PC-9 (cell line): ENCODE measurements around the gene CDHR2. TPM values are rescaled to one million over a fixed set of nuclear protein-coding genes. Genes with fewer than 3 reads are reported as not detected.

Experiments used
- BruUV-seq: library from RNA; stranded (reverse); fragments of 400-500 nt; replicated peaks from 2 replicates; lab custom pipeline; 2021; lab: Mats Ljungman, UMichigan
- CTCF ChIA-PET: fragments of 300-600 bp; sonication (Branson Sonifier 250); formaldehyde crosslinking; loops from one replicate; lab custom pipeline; 2022; ENCODE audit warnings: antibody characterized with exemption; lab: Charles Lee
- POLR2A ChIA-PET: fragments of 300-600 bp; sonication (Branson Sonifier 250); formaldehyde crosslinking; loops from one replicate; lab custom pipeline; 2022; ENCODE audit warnings: antibody characterized with exemption; ENCODE audit not compliant: unreplicated experiment; lab: Charles Lee
- DNase-seq, 2 experiments: peaks; one replicate each; pipeline versions ENCODE4 v3.0.0 to v3.0.0-alpha.2; 2015 to 2022; ENCODE audit warnings: mixed read lengths in 1 of 2
- H2AFZ ChIP-seq: fragments of 200-600 bp; sonication (generic); 2 replicates; pipeline ENCODE4 v1.8.1; 2017; ENCODE audit warnings: antibody characterized with exemption
- H3F3A ChIP-seq: fragments of 200-600 bp; sonication (generic); 2 replicates; pipeline ENCODE4 v1.8.1; 2017; ENCODE audit warnings: antibody characterized with exemption, mild to moderate bottlenecking, low read depth; ENCODE audit not compliant: insufficient read depth
- H3K27ac ChIP-seq: fragments of 200-600 bp; sonication (generic); 2 replicates; pipeline ENCODE4 v1.6.1; 2016; ENCODE audit warnings: mixed run types
- H3K27me3 ChIP-seq: fragments of 200-600 bp; sonication (generic); 2 replicates; pipeline ENCODE4 v1.6.1; 2016; ENCODE audit warnings: low read depth, mixed run types; ENCODE audit not compliant: insufficient read depth
- H3K36me3 ChIP-seq: fragments of 200-600 bp; sonication (generic); 2 replicates; pipeline ENCODE4 v1.6.1; 2016; ENCODE audit warnings: low read depth, mixed run types
- H3K4me1 ChIP-seq: fragments of 200-600 bp; sonication (generic); replicated peaks from 2 replicates; pipeline ENCODE4 v1.6.1; 2016; ENCODE audit warnings: mixed run types; ENCODE audit not compliant: insufficient read depth
- H3K4me2 ChIP-seq: fragments of 200-600 bp; sonication (generic); 2 replicates; pipeline ENCODE4 v1.6.1; 2017; ENCODE audit warnings: mixed run types
- H3K4me3 ChIP-seq: fragments of 200-600 bp; sonication (generic); 2 replicates; pipeline ENCODE4 v1.6.1; 2016; ENCODE audit warnings: mixed run types
- H3K79me2 ChIP-seq: fragments of 200-600 bp; sonication (generic); 2 replicates; pipeline ENCODE4 v1.6.1; 2017; ENCODE audit warnings: low read depth, mixed run types
- H3K9me2 ChIP-seq: fragments of 200-600 bp; sonication (generic); 2 replicates; pipeline ENCODE4 v1.8.1; 2017; ENCODE audit warnings: mild to moderate bottlenecking; ENCODE audit not compliant: insufficient read depth
- H3K9me3 ChIP-seq: fragments of 200-600 bp; sonication (generic); 2 replicates; pipeline ENCODE4 v1.8.1; 2016; ENCODE audit warnings: low read depth; ENCODE audit not compliant: insufficient read depth
- H4K20me1 ChIP-seq: fragments of 200-600 bp; sonication (generic); 2 replicates; pipeline ENCODE4 v1.8.1; 2017; ENCODE audit not compliant: insufficient read depth
- CTCF ChIP-seq: fragments of 200-600 bp; sonication (generic); conservative IDR thresholded peaks from 2 replicates; pipeline ENCODE4 v1.6.1; 2017; ENCODE audit warnings: mixed run types, antibody characterized with exemption, mild to moderate bottlenecking, moderate library complexity
- EZH2 ChIP-seq: fragments of 200-600 bp; sonication (generic); IDR thresholded peaks from 2 replicates; pipeline ENCODE4 v1.8.0; 2017; ENCODE audit warnings: antibody characterized with exemption, low read depth
- intact Hi-C: fragments of 100-400 bp; cut with micrococcal nuclease; formaldehyde crosslinking; loops from one replicate; pipeline ENCODE4 v1.10.0; 2022; ENCODE audit not compliant: unreplicated experiment
- total RNA-seq: library from RNA; stranded (reverse); gene quantifications from 2 replicates; pipeline ENCODE4 v1.2.3, GENCODE V29; 2021

CDHR2 gene
- total RNA-seq, 1 experiment from 2014 or later = not detected

DNA sequence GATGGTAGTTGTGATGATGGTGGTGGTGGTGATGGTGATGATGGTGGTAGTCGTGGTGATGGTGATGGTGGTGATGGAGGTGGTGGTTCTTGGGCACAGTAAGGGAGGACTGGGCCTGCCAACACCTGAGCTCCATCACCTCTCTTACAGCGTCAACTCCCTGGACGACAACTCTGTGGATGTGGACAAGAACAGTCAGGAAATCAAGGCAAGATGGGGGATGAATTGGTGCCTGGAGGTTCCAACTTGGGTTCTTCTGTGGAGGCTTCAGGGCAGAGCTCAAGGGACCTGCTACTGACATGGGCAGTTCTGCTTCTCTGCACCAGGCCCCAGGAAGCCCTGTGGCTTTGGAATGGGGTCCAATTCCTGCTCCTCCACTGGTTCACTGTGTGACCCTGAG lies 43.4 kb downstream of the CDHR2 start:
- Histone ChIP-seq H3K4me3 (no peak overlapping the region), H3K36me3 (no peaks in the 10 kb centered on the region), H3F3A (no peaks in the 10 kb centered on the region), H3K27me3 (no peaks in the 10 kb centered on the region), H3K9me3 (no peaks in the 10 kb centered on the region), H3K4me1 (no peaks in the 10 kb centered on the region), H4K20me1 (no peaks in the 10 kb centered on the region), H2AFZ (no peak overlapping the region), H3K27ac (no peak overlapping the region), H3K4me2 (no peak overlapping the region), H3K9me2 (no peaks in the 10 kb centered on the region), H3K79me2 (no peaks in the 10 kb centered on the region)
- DNase-seq = no peak
- CTCF ChIA-PET = no interaction called here
- POLR2A ChIA-PET = interaction anchor here (0.5 kb wide), 1 partner anchor 262 kb away, joined by 3 read pairs; no protein-coding TSS in a partner anchor
- TF ChIP-seq EZH2 (no peak), CTCF (no peak)
- intact Hi-C loops = no loop called here
- BruUV-seq = no TSS peak

GRCh38 chr5:176593273-176593869 lies 44.2 kb downstream of the CDHR2 start:
- Histone ChIP-seq H3K9me3 (no peaks in the 10 kb centered on the region), H3K4me3 (no peak overlapping the region), H3K4me2 (no peak overlapping the region), H3K27ac (no peak overlapping the region), H2AFZ (no peak overlapping the region), H3F3A (no peaks in the 10 kb centered on the region), H3K79me2 (no peaks in the 10 kb centered on the region), H3K36me3 (no peaks in the 10 kb centered on the region), H4K20me1 (no peaks in the 10 kb centered on the region), H3K27me3 (no peaks in the 10 kb centered on the region), H3K4me1 (no peaks in the 10 kb centered on the region), H3K9me2 (no peaks in the 10 kb centered on the region)
- DNase-seq = no peak
- ChIA-PET POLR2A (no interaction called here), CTCF (no interaction called here)
- no TSS peak for BruUV-seq
- TF ChIP-seq EZH2 = no peak
- no peak for TF ChIP-seq CTCF
- intact Hi-C loops = no loop called here

DNA sequence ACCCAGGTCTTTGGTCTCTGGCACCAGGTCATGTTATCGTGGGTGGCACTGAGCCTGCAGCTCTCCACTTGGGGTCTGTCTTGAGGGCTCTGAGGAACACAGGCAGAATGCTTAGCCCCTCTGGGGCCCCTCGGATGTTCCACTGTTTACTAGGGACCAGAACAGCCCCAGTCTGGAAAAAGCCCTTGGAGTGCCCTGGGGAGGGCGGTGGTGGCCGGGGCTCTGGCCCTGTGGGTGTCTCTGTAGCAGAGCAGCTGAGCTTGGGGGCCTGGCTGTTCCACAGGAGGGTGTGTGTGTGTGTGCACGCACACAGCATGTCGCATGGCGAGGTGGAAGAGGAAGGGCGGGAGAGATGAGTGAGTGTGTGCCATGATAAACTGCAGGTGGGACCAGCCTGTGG lies 45.4 kb downstream of the CDHR2 start:
- Histone ChIP-seq H3K36me3 (no peaks in the 10 kb centered on the region), H3K4me1 (no peaks in the 10 kb centered on the region), H3K27me3 (no peaks in the 10 kb centered on the region), H2AFZ (no peak overlapping the region), H3K9me2 (no peaks in the 10 kb centered on the region), H3K4me2 (no peak overlapping the region), H4K20me1 (no peaks in the 10 kb centered on the region), H3K4me3 (no peak overlapping the region), H3K9me3 (no peaks in the 10 kb centered on the region), H3F3A (no peaks in the 10 kb centered on the region), H3K79me2 (no peaks in the 10 kb centered on the region), H3K27ac (no peak overlapping the region)
- ChIA-PET POLR2A (no interaction called here), CTCF (no interaction called here)
- TF ChIP-seq CTCF (no peak), EZH2 (no peak)
- no TSS peak for BruUV-seq
- DNase-seq = no peak
- intact Hi-C loops = no loop called here
